T-helper 1 cell (primary cell): ENCODE results near the gene AOPEP.

Experiments
- DNase-seq, 5 donors: peaks; one replicate each; pipeline ENCODE4 v3.0.0-alpha.2; 2012 to 2020

AOPEP gene

GRCh38 chr9:94920420-94921091, 194.1 kb downstream of the AOPEP start:
- DNase-seq: no peak

- DNase-seq: no peak
These were observed 194.6 kb downstream of the AOPEP start for GRCh38 chr9:94921092-94921471.

- no peak for DNase-seq
These were observed 195.2 kb downstream of the AOPEP start for GRCh38 chr9:94921656-94922055.

GRCh38 chr9:94922098-94922607, 195.7 kb downstream of the AOPEP start:
- no peak for DNase-seq

GRCh38 chr9:94922691-94923107, 196.2 kb downstream of the AOPEP start:
- no peak for DNase-seq

- DNase-seq: no peak
These were observed 197.0 kb downstream of the AOPEP start for GRCh38 chr9:94923326-94924089.

GRCh38 chr9:94925751-94926430, 199.4 kb downstream of the AOPEP start:
- no peak for DNase-seq

GRCh38 chr9:94926431-94926800, 199.9 kb downstream of the AOPEP start:
- no peak for DNase-seq

GRCh38 chr9:94927048-94927761, 200.7 kb downstream of the AOPEP start:
- no peak for DNase-seq

GRCh38 chr9:94927762-94928670, 201.5 kb downstream of the AOPEP start:
- DNase-seq: no peak

GRCh38 chr9:94928691-94929368, 202.3 kb downstream of the AOPEP start:
- DNase-seq: no peak

GRCh38 chr9:94929369-94929756, 202.9 kb downstream of the AOPEP start:
- DNase-seq: no peak

GRCh38 chr9:94931036-94931633, 204.6 kb downstream of the AOPEP start:
- DNase-seq: no peak

- DNase-seq: no peak
These were observed 205.2 kb downstream of the AOPEP start for GRCh38 chr9:94931740-94932139.

- no peak for DNase-seq
These were observed 206.4 kb downstream of the AOPEP start for GRCh38 chr9:94932652-94933510.

- no peak for DNase-seq
These were observed 207.0 kb downstream of the AOPEP start for GRCh38 chr9:94933511-94933828.

- DNase-seq: no peak
These were observed 208.4 kb downstream of the AOPEP start for GRCh38 chr9:94934816-94935328.

- no peak for DNase-seq
These were observed 208.9 kb downstream of the AOPEP start for GRCh38 chr9:94935396-94935795.

- DNase-seq: no peak
These were observed 209.9 kb downstream of the AOPEP start for GRCh38 chr9:94936419-94936818.
